Pancreas (tissue), 10 donors: ENCODE measurements around the gene C2CD4B. TPM values are rescaled to one million over a fixed set of nuclear protein-coding genes. Genes with fewer than 3 reads are reported as not detected.
A peak's percentile ranks its signal among the peaks of the same experiment; 100 is the strongest.

Source experiments
- ATAC-seq, 4 donors: fragments of 200-7000 bp; cut with Tn5 transposase; one replicate each; pipeline versions ENCODE4 v1.8.0 to v1.9.1; 2020; ENCODE audit warnings: mild to moderate bottlenecking in 4 of 4, moderate library complexity in 4 of 4
- DNase-seq, 6 donors: peaks; one replicate each; pipeline ENCODE4 v3.0.0-alpha.2; 2020
- FAIRE-seq: peaks from 2 replicates; lab custom pipeline; 2012; peaks lifted over from hg19 to GRCh38; lab: Jason Lieb, UNC
- H3K27ac ChIP-seq, 4 donors: fragments of 200-600 bp; sonication (generic); 1 replicate in 3 of 4; 2 replicates in 1 of 4; pipeline versions ENCODE4 v1.5.0 to v1.8.0; 2020
- H3K27me3 ChIP-seq, 4 donors: fragments of 200-600 bp; one replicate each; pipeline ENCODE4 v1.8.0; 2021
- H3K36me3 ChIP-seq, 3 donors: fragments of 200-600 bp; sonication (generic) in 1 of 3; one replicate each; pipeline versions ENCODE4 v1.5.0 to v1.8.0; 2020 to 2021
- H3K4me1 ChIP-seq, 3 donors: fragments of 200-600 bp; one replicate each; pipeline ENCODE4 v1.8.0; 2021
- H3K4me3 ChIP-seq, 4 donors: fragments of 200-600 bp; sonication (generic) in 2 of 4; one replicate each; pipeline versions ENCODE4 v1.5.0 to v1.8.0; 2020 to 2021
- H3K9me3 ChIP-seq, 4 donors: fragments of 200-600 bp; one replicate each; pipeline ENCODE4 v1.8.0; 2021
- CTCF ChIP-seq, 4 donors: fragments of 200-600 bp; sonication (generic) in 3 of 4; IDR thresholded peaks; one replicate each; pipeline versions ENCODE4 v1.5.0 to v1.8.0; 2021; ENCODE audit warnings: antibody characterized with exemption in 4 of 4
- WGBS, 2 donors: extraction: QIAGEN DNeasy Blood & Tissue Kit; methylation state at CpG; one replicate each; pipeline ENCODE4 v1.1.7; 2013; 5-methylcytosine and 5-hydroxymethylcytosine counted together
- intact Hi-C, 3 donors: fragments of 100-400 bp; cut with DNase I; formaldehyde crosslinking; loops; one replicate each; pipeline versions ENCODE4 v1.11.1 to v1.14.2; 2022
- polyA plus RNA-seq, 2 donors: library from polyadenylated mRNA; stranded (reverse); fragments of 200-250 nt; gene quantifications; one replicate each; pipeline ENCODE4 v1.2.3, GENCODE V29; 2013
- total RNA-seq, 6 donors: library from RNA; stranded (reverse); fragmentation: NEBNext Ultra II Directional in 4 of 6; extraction: Animal tissue kit (Norgen Biotek cat#: 25700) in 4 of 6; gene quantifications; one replicate each; pipeline versions ENCODE4 v1.2.1 to v1.2.4, GENCODE V29; 2021 to 2023
- donor health status: healthy with polysubstance abuse.
- donor health status: DM: no; HTN: no; CAD: no; lungs with moderate emphysema.
- donor health status: DM: no; HTN: no; CAD: no.
- donor health status: control.
- donor health status: control.
- donor health status: Bipolar disorder and iron deficiency.
- donor health status: DM: yes; HTN: yes; CAD: no.
- donor health status: DM: no; HTN: no; CAD: no.
- donor health status: DM: no; HTN: no; CAD: no.
- donor health status: DM: yes; HTN: yes; CAD: no.

The C2CD4B gene
- total and polyA plus RNA-seq, 8 donors = 25.1 to 167 (median 39.6) TPM

GRCh38 chr15:62163397-62164013 lies 1.6 kb downstream of the C2CD4B start:
- ATAC-seq (peak; percentile 7 to 20 (median 14)), FAIRE-seq (no peak), DNase-seq (no peak)
- TF ChIP-seq CTCF (IDR thresholded peaks at IDR 0.05) = no peak
- no peaks in the 10 kb centered on the region for H3K9me3 ChIP-seq
- H3K27ac ChIP-seq = peak overlapping the region; percentile 78 to 96 (median 90)
- peaks cover 0 to 9% (median 0%) of the 10 kb centered on the region in 3 donors for H3K36me3 ChIP-seq
- H3K4me3 ChIP-seq = peak overlapping the region; percentile 38 to 71 (median 60)
- whole genome bisulfite sequencing, 2 donors = 12 to 14% methylated on average over 29 of the region's 29 CpGs
- intact Hi-C loops = no loop called here
- H3K4me1 ChIP-seq = peaks cover 0 to 20% (median 0%) of the 10 kb centered on the region in 3 donors
- H3K27me3 ChIP-seq = no peaks in the 10 kb centered on the region

GRCh38 chr15:62153228-62153627 lies 11.9 kb downstream of the C2CD4B start:
- peaks cover 9 to 40% (median 16%) of the 10 kb centered on the region in 3 donors for H3K4me1 ChIP-seq
- no peak for FAIRE-seq
- peak overlapping the region in 1 of 4 donors; percentile 20 for H3K27ac ChIP-seq
- DNase-seq = no peak
- H3K36me3 ChIP-seq = no peaks in the 10 kb centered on the region
- WGBS, 2 donors = 60 to 61% methylated on average over 4 of the region's 4 CpGs
- no peaks in the 10 kb centered on the region for H3K9me3 ChIP-seq
- TF ChIP-seq CTCF (IDR thresholded peaks at IDR 0.05) = no peak
- no peaks in the 10 kb centered on the region for H3K27me3 ChIP-seq
- no peak for ATAC-seq
- no peak overlapping the region for H3K4me3 ChIP-seq
- intact Hi-C loops = no loop called here

GRCh38 chr15:62150445-62150844 lies 14.6 kb downstream of the C2CD4B start:
- no peaks in the 10 kb centered on the region for H3K36me3 ChIP-seq
- DNase-seq (no peak), ATAC-seq (peak; percentile 51 to 69 (median 60)), FAIRE-seq (peak; percentile 34)
- peak overlapping the region; percentile 50 to 81 (median 80) for H3K27ac ChIP-seq
- no peaks in the 10 kb centered on the region for H3K9me3 ChIP-seq
- TF ChIP-seq CTCF (IDR thresholded peaks at IDR 0.05) = no peak
- peaks cover 20 to 57% (median 32%) of the 10 kb centered on the region in 3 donors for H3K4me1 ChIP-seq
- intact Hi-C loops = no loop called here
- no peaks in the 10 kb centered on the region for H3K27me3 ChIP-seq
- H3K4me3 ChIP-seq = no peak overlapping the region

GRCh38 chr15:62149729-62150128 lies 15.4 kb downstream of the C2CD4B start:
- DNase-seq (no peak), ATAC-seq (no peak), FAIRE-seq (no peak)
- H3K27me3 ChIP-seq = no peaks in the 10 kb centered on the region
- H3K27ac ChIP-seq = peak overlapping the region; percentile 50 to 81 (median 80)
- no peaks in the 10 kb centered on the region for H3K36me3 ChIP-seq
- no peak for TF ChIP-seq CTCF (IDR thresholded peaks at IDR 0.05)
- peaks cover 22 to 57% (median 36%) of the 10 kb centered on the region in 3 donors for H3K4me1 ChIP-seq
- no peak overlapping the region for H3K4me3 ChIP-seq
- 59 to 67% methylated on average over 6 of the region's 6 CpGs for WGBS, 2 donors
- intact Hi-C loops = no loop called here
- no peaks in the 10 kb centered on the region for H3K9me3 ChIP-seq

- no peak for TF ChIP-seq CTCF (IDR thresholded peaks at IDR 0.05)
- Histone ChIP-seq H3K27ac (peak overlapping the region; percentile 69 to 81 (median 79)), H3K4me3 (no peak overlapping the region), H3K4me1 (peaks cover 26 to 53% (median 36%) of the 10 kb centered on the region in 3 donors), H3K9me3 (no peaks in the 10 kb centered on the region), H3K27me3 (no peaks in the 10 kb centered on the region), H3K36me3 (no peaks in the 10 kb centered on the region)
- ATAC-seq (peak; percentile 71 to 90 (median 80)), FAIRE-seq (no peak), DNase-seq (peak in 4 of 6 donors; percentile 68 to 90 (median 86))
- 34 to 36% methylated on average over 5 of the region's 5 CpGs for WGBS, 2 donors
- intact Hi-C loops = no loop called here
These were observed 17.5 kb downstream of the C2CD4B start for GRCh38 chr15:62147551-62147950.
